Measurements from ENCODE around the gene ANTXRL.
"Not testable (repeated sequence)": the region's sequence is repeated elsewhere in the genome, so short reads cannot be mapped to it uniquely, and the experiment has no call there.

Gene ANTXRL

GRCh38 chr10:46295350-46296010, 8.7 kb downstream of the ANTXRL start:
- H3K27ac ChIP-seq (ENCODE audit: low read depth, low read length); H3K4me3 ChIP-seq (ENCODE audit: low read length); H3K4me2 ChIP-seq (ENCODE audit: low read length); H4K5ac ChIP-seq (ENCODE audit: low read length); H3K4ac ChIP-seq (ENCODE audit: low read depth, low read length); H3K79me1 ChIP-seq (ENCODE audit: low read length); H2BK120ac ChIP-seq (ENCODE audit: low read depth, low read length); H3K23ac ChIP-seq (ENCODE audit: low read length); H3K79me2 ChIP-seq (ENCODE audit: control insufficient read depth, insufficient read depth, low read length); DNase-seq; H3K56ac ChIP-seq (ENCODE audit: low read length); H3K36me3 ChIP-seq (ENCODE audit: control insufficient read depth, insufficient read depth, low read length); H2BK5ac ChIP-seq (ENCODE audit: low read length); H3K18ac ChIP-seq (ENCODE audit: low read length); H2BK15ac ChIP-seq (replicated peaks; ENCODE audit: low read depth); H3K27me3 ChIP-seq (ENCODE audit: insufficient read depth, low read length, poor library complexity); H4K8ac ChIP-seq (ENCODE audit: low read depth, low read length); H3K4me1 ChIP-seq (ENCODE audit: control insufficient read depth, low read depth, low read length); H2AK5ac ChIP-seq (ENCODE audit: low read length); H3K9ac ChIP-seq (ENCODE audit: low read length): not testable (repeated sequence)
- no CpG with 5 or more reads among the region's 3 CpGs for WGBS (ENCODE audit: extremely low coverage, insufficient coverage, low lambda C conversion rate)

DNA sequence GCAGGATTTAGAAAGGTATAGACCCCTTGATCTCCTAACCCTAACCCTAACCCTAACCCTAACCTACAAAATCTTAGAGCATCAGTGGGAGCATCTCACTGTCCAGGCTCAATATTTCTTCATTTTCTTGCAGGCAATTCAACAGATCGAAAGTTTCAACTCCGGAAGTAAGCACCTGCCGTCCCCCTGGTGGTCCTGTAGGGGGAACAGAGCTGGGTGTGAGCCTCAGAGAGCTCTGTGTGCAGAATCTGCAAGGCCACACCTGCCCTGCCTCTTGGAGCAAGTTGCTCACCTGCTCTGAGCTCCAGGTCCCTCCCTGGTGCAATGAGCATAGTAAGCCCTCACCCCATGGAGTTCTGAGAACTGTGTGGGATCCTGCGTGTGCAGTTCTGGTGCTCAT, 9.3 kb downstream of the ANTXRL start:
- not testable (repeated sequence) for H2BK5ac ChIP-seq (ENCODE audit: low read length); H3K4me3 ChIP-seq (ENCODE audit: low read length); H2AK5ac ChIP-seq (ENCODE audit: low read length); H3K4me2 ChIP-seq (ENCODE audit: low read length); H3K18ac ChIP-seq (ENCODE audit: low read length); H2BK120ac ChIP-seq (ENCODE audit: low read depth, low read length); DNase-seq; H3K27ac ChIP-seq (ENCODE audit: low read depth, low read length); H3K79me2 ChIP-seq (ENCODE audit: control insufficient read depth, insufficient read depth, low read length); H3K4ac ChIP-seq (ENCODE audit: low read depth, low read length); H4K5ac ChIP-seq (ENCODE audit: low read length); H3K79me1 ChIP-seq (ENCODE audit: low read length); H3K9ac ChIP-seq (ENCODE audit: low read length); H3K27me3 ChIP-seq (ENCODE audit: insufficient read depth, low read length, poor library complexity); H3K56ac ChIP-seq (ENCODE audit: low read length); H4K8ac ChIP-seq (ENCODE audit: low read depth, low read length); H3K36me3 ChIP-seq (ENCODE audit: control insufficient read depth, insufficient read depth, low read length); H3K4me1 ChIP-seq (ENCODE audit: control insufficient read depth, low read depth, low read length); H3K23ac ChIP-seq (ENCODE audit: low read length); H2BK15ac ChIP-seq (replicated peaks; ENCODE audit: low read depth)
- WGBS (ENCODE audit: extremely low coverage, insufficient coverage, low lambda C conversion rate), result no CpG with 5 or more reads among the region's 4 CpGs

DNA sequence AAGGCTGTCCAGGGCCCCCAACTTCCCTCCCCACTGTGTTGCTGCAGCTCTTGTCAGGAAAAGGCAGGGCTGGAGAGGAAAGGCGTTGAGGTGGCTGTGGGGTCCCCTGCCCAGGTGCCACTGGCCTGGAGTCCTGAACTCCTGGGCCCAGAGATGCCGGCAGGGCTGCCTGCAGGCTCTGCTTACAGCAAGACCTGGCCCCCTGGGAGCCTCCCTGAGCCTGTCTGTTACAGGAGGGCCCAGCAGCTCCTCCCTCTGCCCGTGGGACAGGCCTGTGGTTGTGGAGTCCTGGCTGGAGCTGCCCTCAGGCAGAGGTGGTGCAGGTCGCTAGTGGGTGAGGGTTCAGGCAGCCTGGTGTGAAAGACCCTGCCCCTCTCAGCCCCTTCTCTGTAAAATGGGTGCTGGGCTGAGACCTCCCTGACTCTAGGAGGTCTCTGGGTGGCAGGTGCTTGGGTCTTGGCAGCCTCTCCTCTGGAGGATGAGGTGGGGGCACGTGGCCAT, 9.9 kb downstream of the ANTXRL start:
- no peak overlapping the region for H2AK5ac ChIP-seq (ENCODE audit: low read length)
- H3K27ac ChIP-seq (ENCODE audit: low read depth, low read length), result no peak overlapping the region
- no peak overlapping the region for H3K4ac ChIP-seq (ENCODE audit: low read depth, low read length)
- H3K36me3 ChIP-seq (ENCODE audit: control insufficient read depth, insufficient read depth, low read length), result no peaks in the 10 kb centered on the region
- no CpG with 5 or more reads among the region's 5 CpGs for WGBS (ENCODE audit: extremely low coverage, insufficient coverage, low lambda C conversion rate)
- no peak overlapping the region for H3K4me2 ChIP-seq (ENCODE audit: low read length)
- no peak overlapping the region for H3K23ac ChIP-seq (ENCODE audit: low read length)
- no peak overlapping the region for H3K18ac ChIP-seq (ENCODE audit: low read length)
- no peak overlapping the region for H4K8ac ChIP-seq (ENCODE audit: low read depth, low read length)
- H3K56ac ChIP-seq (ENCODE audit: low read length), result no peak overlapping the region
- no peaks in the 10 kb centered on the region for H3K79me2 ChIP-seq (ENCODE audit: control insufficient read depth, insufficient read depth, low read length)
- no peaks in the 10 kb centered on the region for H3K27me3 ChIP-seq (ENCODE audit: insufficient read depth, low read length, poor library complexity)
- H3K9ac ChIP-seq (ENCODE audit: low read length), result no peak overlapping the region
- no peak overlapping the region for H2BK15ac ChIP-seq (replicated peaks; ENCODE audit: low read depth)
- DNase-seq, result no peak
- no peak overlapping the region for H2BK120ac ChIP-seq (ENCODE audit: low read depth, low read length)
- H3K4me1 ChIP-seq (ENCODE audit: control insufficient read depth, low read depth, low read length), result peaks cover 7% of the 10 kb centered on the region
- no peaks in the 10 kb centered on the region for H3K79me1 ChIP-seq (ENCODE audit: low read length)
- no peak overlapping the region for H4K5ac ChIP-seq (ENCODE audit: low read length)
- no peak overlapping the region for H3K4me3 ChIP-seq (ENCODE audit: low read length)
- H2BK5ac ChIP-seq (ENCODE audit: low read length), result no peak overlapping the region

- H3K27me3 ChIP-seq (ENCODE audit: insufficient read depth, low read length, poor library complexity), result no peaks in the 10 kb centered on the region
- H4K5ac ChIP-seq (ENCODE audit: low read length), result no peak overlapping the region
- H3K56ac ChIP-seq (ENCODE audit: low read length), result no peak overlapping the region
- H3K4me2 ChIP-seq (ENCODE audit: low read length), result no peak overlapping the region
- no peak overlapping the region for H3K18ac ChIP-seq (ENCODE audit: low read length)
- no peak overlapping the region for H2AK5ac ChIP-seq (ENCODE audit: low read length)
- no peaks in the 10 kb centered on the region for H3K36me3 ChIP-seq (ENCODE audit: control insufficient read depth, insufficient read depth, low read length)
- no peak overlapping the region for H2BK120ac ChIP-seq (ENCODE audit: low read depth, low read length)
- no peak overlapping the region for H4K8ac ChIP-seq (ENCODE audit: low read depth, low read length)
- H2BK15ac ChIP-seq (replicated peaks; ENCODE audit: low read depth), result no peak overlapping the region
- no peaks in the 10 kb centered on the region for H3K79me2 ChIP-seq (ENCODE audit: control insufficient read depth, insufficient read depth, low read length)
- no peak overlapping the region for H3K4me3 ChIP-seq (ENCODE audit: low read length)
- H2BK5ac ChIP-seq (ENCODE audit: low read length), result no peak overlapping the region
- no peak for DNase-seq
- H3K79me1 ChIP-seq (ENCODE audit: low read length), result no peaks in the 10 kb centered on the region
- WGBS (ENCODE audit: extremely low coverage, insufficient coverage, low lambda C conversion rate), result no CpG with 5 or more reads among the region's 16 CpGs
- no peak overlapping the region for H3K4ac ChIP-seq (ENCODE audit: low read depth, low read length)
- H3K9ac ChIP-seq (ENCODE audit: low read length), result no peak overlapping the region
- no peak overlapping the region for H3K27ac ChIP-seq (ENCODE audit: low read depth, low read length)
- H3K4me1 ChIP-seq (ENCODE audit: control insufficient read depth, low read depth, low read length), result peaks cover 2% of the 10 kb centered on the region
- no peak overlapping the region for H3K23ac ChIP-seq (ENCODE audit: low read length)
These were observed 10.8 kb downstream of the ANTXRL start for GRCh38 chr10:46297406-46298204.

DNA sequence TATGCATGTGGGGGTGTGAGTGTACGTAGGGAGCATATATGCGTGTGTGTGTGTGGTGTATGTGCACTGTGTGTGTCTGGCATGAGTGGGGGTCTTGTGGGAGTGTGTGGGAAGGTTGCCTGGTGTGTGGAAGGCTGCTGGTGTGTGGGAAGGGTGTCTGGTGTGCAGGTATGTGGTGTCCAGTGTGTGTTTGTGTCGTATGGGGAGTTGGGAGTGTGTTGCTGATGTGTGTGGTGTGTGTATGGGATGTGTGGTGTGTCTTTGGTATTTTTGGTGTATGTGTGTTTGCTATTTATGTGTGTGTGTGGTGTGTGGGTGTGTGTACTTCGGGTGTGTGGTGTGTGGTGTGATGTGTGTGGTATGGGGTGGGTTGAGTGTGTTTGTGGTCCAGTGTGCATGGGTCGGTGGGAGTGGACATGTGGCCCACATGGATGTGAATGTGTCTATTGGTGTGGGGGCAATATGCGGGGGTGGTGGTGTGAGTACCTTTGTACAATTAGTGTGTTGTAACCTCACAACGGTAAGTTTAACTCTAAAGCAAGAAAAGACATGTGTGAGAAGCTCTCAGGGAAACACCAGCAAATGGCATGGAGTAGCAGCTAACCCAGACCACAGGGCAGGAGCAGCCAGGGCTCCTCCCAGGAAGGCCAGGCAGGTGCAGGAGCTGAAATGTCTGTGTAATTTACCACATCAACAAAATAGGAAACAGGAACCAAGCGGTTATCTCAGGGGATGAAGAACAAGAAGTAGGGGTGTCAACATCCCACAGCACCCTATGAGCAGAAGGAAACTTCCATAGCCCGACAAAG, 11.9 kb downstream of the ANTXRL start:
- H3K9ac ChIP-seq (ENCODE audit: low read length), result no peak overlapping the region
- peaks cover 2% of the 10 kb centered on the region for H3K4me1 ChIP-seq (ENCODE audit: control insufficient read depth, low read depth, low read length)
- H2BK15ac ChIP-seq (replicated peaks; ENCODE audit: low read depth), result no peak overlapping the region
- DNase-seq, result no peak
- H3K56ac ChIP-seq (ENCODE audit: low read length), result peak overlapping the region; percentile 4
- no peaks in the 10 kb centered on the region for H3K36me3 ChIP-seq (ENCODE audit: control insufficient read depth, insufficient read depth, low read length)
- no peaks in the 10 kb centered on the region for H3K27me3 ChIP-seq (ENCODE audit: insufficient read depth, low read length, poor library complexity)
- no peak overlapping the region for H3K23ac ChIP-seq (ENCODE audit: low read length)
- H3K4ac ChIP-seq (ENCODE audit: low read depth, low read length), result no peak overlapping the region
- H3K4me3 ChIP-seq (ENCODE audit: low read length), result no peak overlapping the region
- H4K5ac ChIP-seq (ENCODE audit: low read length), result no peak overlapping the region
- H2AK5ac ChIP-seq (ENCODE audit: low read length), result no peak overlapping the region
- no peak overlapping the region for H2BK120ac ChIP-seq (ENCODE audit: low read depth, low read length)
- WGBS (ENCODE audit: extremely low coverage, insufficient coverage, low lambda C conversion rate), result 100% methylated on average over 1 of the region's 9 CpGs
- no peak overlapping the region for H4K8ac ChIP-seq (ENCODE audit: low read depth, low read length)
- no peaks in the 10 kb centered on the region for H3K79me2 ChIP-seq (ENCODE audit: control insufficient read depth, insufficient read depth, low read length)
- H3K18ac ChIP-seq (ENCODE audit: low read length), result no peak overlapping the region
- no peaks in the 10 kb centered on the region for H3K79me1 ChIP-seq (ENCODE audit: low read length)
- H2BK5ac ChIP-seq (ENCODE audit: low read length), result no peak overlapping the region
- no peak overlapping the region for H3K4me2 ChIP-seq (ENCODE audit: low read length)
- H3K27ac ChIP-seq (ENCODE audit: low read depth, low read length), result no peak overlapping the region
